HL-60 (cell line): ENCODE data around the gene REXO1.
"Not testable (repeated sequence)": the region's sequence is repeated elsewhere in the genome, so short reads cannot be mapped to it uniquely, and the experiment has no call there.

Experiments used
- DNase-seq, 2 experiments: peaks; one replicate each; pipeline ENCODE4 v3.0.0-alpha.2; 2010 to 2020; ENCODE audit warnings: low read depth in 1 of 2, low spot score in 1 of 2
- H3K27ac ChIP-seq: fragments of 250-450 bp; sonication (Bioruptor Pico); replicated peaks from 2 replicates; pipeline ENCODE4 v1.5.1; 2020; ENCODE audit warnings: mild to moderate bottlenecking, moderate library complexity
- H3K27me3 ChIP-seq: fragments of 250-450 bp; sonication (Bioruptor Pico); 2 replicates; pipeline ENCODE4 v1.5.1; 2021; ENCODE audit warnings: mild to moderate bottlenecking, moderate library complexity; ENCODE audit not compliant: insufficient read depth, poor library complexity, severe bottlenecking
- H3K4me3 ChIP-seq: replicated peaks from 2 replicates; pipeline ENCODE4 v1.5.1; 2011; ENCODE audit warnings: mild to moderate bottlenecking, control low read depth, low read length; ENCODE audit not compliant: insufficient read depth
- GABPA ChIP-seq: IDR thresholded peaks from 2 replicates; pipeline ENCODE4 v1.6.1; 2012; ENCODE audit warnings: low read depth
- POLR2AphosphoS5 ChIP-seq: IDR thresholded peaks from 2 replicates; pipeline ENCODE4 v1.6.1; 2012; ENCODE audit warnings: low read depth
- REST ChIP-seq: IDR thresholded peaks from 2 replicates; pipeline ENCODE4 v1.6.1; 2012; ENCODE audit warnings: low read depth; ENCODE audit not compliant: insufficient replicate concordance
- SPI1 ChIP-seq: IDR thresholded peaks from 2 replicates; pipeline ENCODE4 v1.6.1; 2012; ENCODE audit warnings: low read depth, mild to moderate bottlenecking, borderline replicate concordance
- TF ChIP-seq, protein P1 (sequence below): IDR thresholded peaks from one replicate; pipeline ENCODE4 v1.5.1; 2011; ENCODE audit warnings: low read length, control low read depth, inconsistent platforms; ENCODE audit not compliant: insufficient read depth

Gene REXO1

GRCh38 chr19:1889907-1890306, 41.6 kb upstream of the REXO1 start:
- DNase-seq, result no peak
- no peak overlapping the region for H3K4me3 ChIP-seq
- no peaks in the 10 kb centered on the region for H3K27me3 ChIP-seq
- H3K27ac ChIP-seq, result no peak overlapping the region
- TF ChIP-seq, protein P1, sequence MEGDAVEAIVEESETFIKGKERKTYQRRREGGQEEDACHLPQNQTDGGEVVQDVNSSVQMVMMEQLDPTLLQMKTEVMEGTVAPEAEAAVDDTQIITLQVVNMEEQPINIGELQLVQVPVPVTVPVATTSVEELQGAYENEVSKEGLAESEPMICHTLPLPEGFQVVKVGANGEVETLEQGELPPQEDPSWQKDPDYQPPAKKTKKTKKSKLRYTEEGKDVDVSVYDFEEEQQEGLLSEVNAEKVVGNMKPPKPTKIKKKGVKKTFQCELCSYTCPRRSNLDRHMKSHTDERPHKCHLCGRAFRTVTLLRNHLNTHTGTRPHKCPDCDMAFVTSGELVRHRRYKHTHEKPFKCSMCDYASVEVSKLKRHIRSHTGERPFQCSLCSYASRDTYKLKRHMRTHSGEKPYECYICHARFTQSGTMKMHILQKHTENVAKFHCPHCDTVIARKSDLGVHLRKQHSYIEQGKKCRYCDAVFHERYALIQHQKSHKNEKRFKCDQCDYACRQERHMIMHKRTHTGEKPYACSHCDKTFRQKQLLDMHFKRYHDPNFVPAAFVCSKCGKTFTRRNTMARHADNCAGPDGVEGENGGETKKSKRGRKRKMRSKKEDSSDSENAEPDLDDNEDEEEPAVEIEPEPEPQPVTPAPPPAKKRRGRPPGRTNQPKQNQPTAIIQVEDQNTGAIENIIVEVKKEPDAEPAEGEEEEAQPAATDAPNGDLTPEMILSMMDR, result no peak
- TF ChIP-seq GABPA (no peak), POLR2AphosphoS5 (no peak), REST (no peak), SPI1 (no peak)

GRCh38 chr19:1888385-1888784, 40.1 kb upstream of the REXO1 start:
- TF ChIP-seq POLR2AphosphoS5 (no peak), SPI1 (no peak), GABPA (no peak), REST (no peak)
- TF ChIP-seq, protein P1, result no peak
- Histone ChIP-seq H3K27ac (no peak overlapping the region), H3K27me3 (no peaks in the 10 kb centered on the region), H3K4me3 (no peak overlapping the region)
- no peak for DNase-seq

- H3K4me3 ChIP-seq, DNase-seq, H3K27ac ChIP-seq, H3K27me3 ChIP-seq: not testable (repeated sequence)
Observed at GRCh38 chr19:1886360-1886759, 38.1 kb upstream of the REXO1 start.

- not testable (repeated sequence) for H3K27me3 ChIP-seq
- TF ChIP-seq POLR2AphosphoS5 (0 out of 2 replicates have a peak, but pooled peaks have one; percentile 46), SPI1 (peak; percentile 46; the same call in 1 of the 2 replicates), GABPA (peak; percentile 83)
- H3K27ac ChIP-seq, result peak within 1 kb of the TSS; percentile 77
- peak; percentile 92 to 94 for DNase-seq
- H3K4me3 ChIP-seq, result peak within 1 kb of the TSS; percentile 93
Observed at GRCh38 chr19:1885398-1886119, 37.3 kb upstream of the REXO1 start, which contains the start of gene ABHD17A. ABHD17A (minus strand) TSS chr19:1885496; CDS start chr19:1881566, 3,930 bp downstream.
